Activated naive CD8-positive, alpha-beta T cell treated with anti-CD3 and anti-CD28 coated beads, Interleukin-2, amount 50 U/mL, for 24 hours (primary cell): Measurements from ENCODE around the gene CLMP.
"Not testable (repeated sequence)": the region's sequence is repeated elsewhere in the genome, so short reads cannot be mapped to it uniquely, and the experiment has no call there.

Experiments used
- ATAC-seq: fragments of 150-1000 bp; cut with Tn5 transposase; one replicate; pipeline ENCODE4 v1.10.0; 2021
- DNase-seq: peaks from one replicate; pipeline ENCODE4 v3.0.0; 2021
- H3K27ac Mint-ChIP-seq: one replicate; pipeline ENCODE4 v1.8.0; 2021; ENCODE audit warnings: mild to moderate bottlenecking, mixed read lengths
- H3K27me3 Mint-ChIP-seq: one replicate; pipeline ENCODE4 v1.8.0; 2021; ENCODE audit warnings: mixed read lengths
- H3K36me3 Mint-ChIP-seq: one replicate; pipeline ENCODE4 v1.8.0; 2021; ENCODE audit warnings: low read depth, mixed read lengths
- H3K4me1 Mint-ChIP-seq: one replicate; pipeline ENCODE4 v1.8.0; 2021; ENCODE audit warnings: mixed read lengths
- H3K4me3 Mint-ChIP-seq: one replicate; pipeline ENCODE4 v1.8.0; 2021; ENCODE audit warnings: mild to moderate bottlenecking, moderate library complexity, mixed read lengths
- H3K9me3 Mint-ChIP-seq: one replicate; pipeline ENCODE4 v1.8.0; 2021; ENCODE audit warnings: mixed read lengths

The CLMP gene

DNA sequence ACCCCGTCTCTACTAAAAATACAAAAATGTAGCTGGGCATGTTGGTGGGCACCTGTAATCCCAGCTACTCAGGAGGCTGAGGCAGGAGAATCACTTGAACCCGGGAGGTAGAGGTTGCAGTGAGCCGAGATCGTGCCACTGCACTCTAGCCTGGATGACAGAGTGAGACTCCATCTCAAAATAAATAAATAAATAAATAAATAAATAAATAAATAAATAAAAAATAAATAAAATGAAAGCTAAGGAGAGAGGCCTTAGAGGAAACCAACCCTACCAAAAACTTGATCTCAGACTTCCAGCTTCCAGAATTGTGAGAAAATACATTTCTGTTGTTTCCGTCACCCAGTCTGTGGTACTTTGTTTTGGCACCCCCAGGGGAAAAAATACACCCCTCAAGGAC lies 42.7 kb downstream of the CLMP start:
- H3K9me3 Mint-ChIP-seq, H3K4me1 Mint-ChIP-seq, H3K36me3 Mint-ChIP-seq, DNase-seq, H3K27ac Mint-ChIP-seq, H3K4me3 Mint-ChIP-seq, ATAC-seq, H3K27me3 Mint-ChIP-seq: not testable (repeated sequence)

DNA sequence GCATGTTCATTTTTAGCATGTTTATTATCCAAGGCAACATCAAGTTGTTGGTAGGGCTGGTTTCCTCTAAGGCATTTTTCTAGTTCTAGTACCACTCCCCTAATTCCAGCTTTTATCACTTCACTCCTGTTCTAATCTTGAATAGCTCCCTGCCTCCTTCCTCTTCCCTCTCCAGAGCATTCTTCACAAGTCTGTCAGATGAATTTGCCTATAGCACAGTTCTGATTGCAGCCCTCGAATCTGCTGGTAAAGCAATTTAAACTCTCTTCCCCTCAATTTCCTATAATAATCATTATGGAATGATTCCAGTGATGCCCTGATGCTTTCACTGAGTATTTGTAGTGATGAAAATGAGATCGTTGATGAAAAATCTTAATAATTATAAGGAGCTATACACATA lies 43.3 kb downstream of the CLMP start:
- H3K4me1 Mint-ChIP-seq, result no peaks in the 10 kb centered on the region
- no peaks in the 10 kb centered on the region for H3K9me3 Mint-ChIP-seq
- H3K36me3 Mint-ChIP-seq, result no peaks in the 10 kb centered on the region
- no peak overlapping the region for H3K27ac Mint-ChIP-seq
- no peak overlapping the region for H3K4me3 Mint-ChIP-seq
- H3K27me3 Mint-ChIP-seq, result no peaks in the 10 kb centered on the region
- no peak for DNase-seq
- no peak for ATAC-seq

DNA sequence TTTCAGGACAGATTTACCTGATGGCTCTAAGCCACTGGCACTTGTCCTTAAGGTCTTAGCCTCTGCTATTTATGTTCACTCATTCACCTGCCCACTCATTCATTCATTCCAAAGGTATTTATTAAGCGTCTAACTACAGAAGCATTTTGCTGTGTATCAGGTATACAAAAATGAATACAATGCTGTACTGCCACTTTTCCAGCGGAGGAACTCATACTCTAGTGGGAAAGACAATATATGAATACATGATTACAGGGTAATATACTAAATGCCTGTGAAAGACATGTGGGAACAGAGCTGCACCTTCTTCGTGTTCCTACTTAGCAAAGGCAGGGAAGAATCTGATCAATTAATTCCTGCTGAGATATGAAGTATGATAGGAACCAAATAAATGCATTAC lies 43.7 kb downstream of the CLMP start:
- DNase-seq, result no peak
- ATAC-seq, result no peak
- H3K27me3 Mint-ChIP-seq, result no peaks in the 10 kb centered on the region
- H3K4me3 Mint-ChIP-seq, result no peak overlapping the region
- H3K4me1 Mint-ChIP-seq, result no peaks in the 10 kb centered on the region
- H3K27ac Mint-ChIP-seq, result no peak overlapping the region
- no peaks in the 10 kb centered on the region for H3K9me3 Mint-ChIP-seq
- no peaks in the 10 kb centered on the region for H3K36me3 Mint-ChIP-seq

DNA sequence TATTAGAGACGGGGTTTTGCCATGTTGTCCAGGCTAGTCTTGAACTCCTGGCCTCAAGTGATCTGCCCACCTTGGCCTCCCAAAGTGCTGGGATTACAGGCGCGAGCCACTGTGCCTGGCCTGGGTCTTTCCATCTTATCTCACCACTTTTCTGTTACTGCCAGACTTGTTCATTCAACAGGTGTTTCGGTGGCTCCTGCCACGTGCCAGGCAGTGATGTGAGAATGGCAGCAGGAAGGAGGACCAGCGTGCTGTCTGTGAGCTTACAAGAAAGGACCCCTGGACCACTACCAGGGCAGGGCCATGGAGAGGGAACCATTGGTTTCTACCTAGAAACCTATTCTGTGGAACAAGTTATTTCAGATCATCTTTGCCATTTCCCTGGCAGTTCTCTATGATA lies 44.2 kb downstream of the CLMP start:
- ATAC-seq, result no peak
- no peak for DNase-seq
- Mint-ChIP-seq H3K36me3 (no peaks in the 10 kb centered on the region), H3K9me3 (no peaks in the 10 kb centered on the region), H3K27ac (no peak overlapping the region), H3K4me3 (no peak overlapping the region), H3K4me1 (no peaks in the 10 kb centered on the region), H3K27me3 (no peaks in the 10 kb centered on the region)

DNA sequence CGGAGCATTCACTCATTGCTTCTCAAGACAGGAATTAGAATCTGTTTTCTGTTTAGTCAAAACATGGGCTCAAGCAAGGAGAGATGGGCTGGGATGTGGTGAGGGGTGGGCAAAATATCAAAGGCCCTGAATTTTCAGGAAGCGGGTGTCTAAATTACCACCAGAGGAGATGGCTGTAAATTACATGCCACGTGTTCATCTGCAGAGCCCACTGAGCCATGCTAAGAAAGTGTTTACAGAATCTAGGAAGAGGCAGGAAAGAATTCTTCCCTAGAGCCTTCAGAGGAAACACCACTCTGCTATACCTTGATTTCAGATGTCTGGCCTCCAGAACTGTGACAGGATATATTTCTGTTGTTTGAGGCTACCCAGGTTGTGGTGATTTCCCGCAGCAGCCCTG lies 46.1 kb downstream of the CLMP start:
- Mint-ChIP-seq H3K36me3 (no peaks in the 10 kb centered on the region), H3K27me3 (no peaks in the 10 kb centered on the region), H3K27ac (no peak overlapping the region), H3K9me3 (no peaks in the 10 kb centered on the region), H3K4me1 (no peaks in the 10 kb centered on the region), H3K4me3 (no peak overlapping the region)
- DNase-seq, result no peak
- no peak for ATAC-seq

DNA sequence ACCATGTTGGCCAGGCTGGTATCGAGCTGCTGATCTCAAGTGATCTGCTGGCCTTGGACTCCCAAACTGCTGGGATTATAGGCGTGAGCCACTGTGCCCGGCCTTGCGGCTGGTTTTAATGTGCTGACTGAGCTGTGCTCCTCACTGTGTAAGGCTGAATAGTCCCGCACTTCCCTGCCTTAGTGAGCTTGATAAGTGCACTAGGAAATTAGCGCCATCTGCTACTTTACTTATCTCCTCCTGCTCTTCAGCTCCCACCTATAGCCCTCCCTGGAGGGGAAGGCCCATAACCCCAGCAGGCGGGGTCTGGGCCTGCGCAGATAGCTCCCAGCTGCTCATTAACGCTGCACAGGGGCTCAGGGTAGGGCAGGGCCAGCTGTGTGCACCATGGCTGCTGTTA lies 49.4 kb downstream of the CLMP start:
- H3K4me1 Mint-ChIP-seq, result no peaks in the 10 kb centered on the region
- no peaks in the 10 kb centered on the region for H3K9me3 Mint-ChIP-seq
- no peak overlapping the region for H3K4me3 Mint-ChIP-seq
- DNase-seq, result no peak
- no peak for ATAC-seq
- H3K27ac Mint-ChIP-seq, result no peak overlapping the region
- H3K27me3 Mint-ChIP-seq, result peaks cover 1% of the 10 kb centered on the region
- H3K36me3 Mint-ChIP-seq, result no peaks in the 10 kb centered on the region

DNA sequence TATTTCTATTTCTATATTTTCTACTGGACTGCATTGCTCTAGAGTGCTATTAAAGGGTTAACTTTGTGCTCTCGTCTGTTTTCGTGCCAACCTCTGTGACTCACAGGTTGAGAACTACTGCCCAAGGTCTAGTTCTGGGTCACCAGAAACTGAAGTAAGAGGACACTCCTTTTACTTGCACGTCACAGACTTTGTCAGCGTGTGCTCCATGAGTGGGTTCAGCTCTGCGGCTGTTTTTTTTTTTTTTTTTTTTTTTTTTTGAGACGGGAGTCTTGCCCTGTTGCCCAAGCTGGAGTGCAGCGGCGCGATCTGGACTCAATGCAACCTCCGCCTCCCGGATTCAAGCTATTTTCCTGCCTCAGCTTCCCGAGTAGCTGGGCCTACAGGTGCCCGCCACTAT lies 49.8 kb downstream of the CLMP start:
- no peak for DNase-seq
- H3K4me1 Mint-ChIP-seq, result no peaks in the 10 kb centered on the region
- H3K9me3 Mint-ChIP-seq, result no peaks in the 10 kb centered on the region
- ATAC-seq, result no peak
- no peak overlapping the region for H3K27ac Mint-ChIP-seq
- no peak overlapping the region for H3K4me3 Mint-ChIP-seq
- H3K27me3 Mint-ChIP-seq, result peaks cover 1% of the 10 kb centered on the region
- H3K36me3 Mint-ChIP-seq, result no peaks in the 10 kb centered on the region

DNA sequence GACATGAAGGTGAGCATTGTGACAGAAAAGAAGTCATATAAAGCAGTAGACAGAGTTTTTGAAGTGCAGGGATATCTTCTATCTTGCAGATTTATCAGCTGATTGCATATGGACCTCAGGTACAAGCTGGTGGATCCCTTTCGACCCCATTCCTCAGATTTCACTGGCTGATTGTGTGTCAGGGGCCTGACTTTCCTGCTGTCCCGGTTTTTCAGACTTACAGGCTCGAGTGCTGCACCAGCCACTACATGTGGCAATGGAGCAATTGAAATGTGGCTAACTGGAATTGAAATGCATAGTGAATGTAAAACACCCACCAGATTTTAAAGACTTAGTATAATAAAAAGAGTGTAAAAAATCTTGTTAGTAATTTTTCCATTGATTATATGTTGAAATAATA lies 50.3 kb downstream of the CLMP start:
- no peaks in the 10 kb centered on the region for H3K36me3 Mint-ChIP-seq
- no peak overlapping the region for H3K27ac Mint-ChIP-seq
- H3K4me3 Mint-ChIP-seq, result no peak overlapping the region
- H3K4me1 Mint-ChIP-seq, result no peaks in the 10 kb centered on the region
- ATAC-seq (no peak), DNase-seq (no peak)
- peaks cover 1% of the 10 kb centered on the region for H3K27me3 Mint-ChIP-seq
- no peaks in the 10 kb centered on the region for H3K9me3 Mint-ChIP-seq

DNA sequence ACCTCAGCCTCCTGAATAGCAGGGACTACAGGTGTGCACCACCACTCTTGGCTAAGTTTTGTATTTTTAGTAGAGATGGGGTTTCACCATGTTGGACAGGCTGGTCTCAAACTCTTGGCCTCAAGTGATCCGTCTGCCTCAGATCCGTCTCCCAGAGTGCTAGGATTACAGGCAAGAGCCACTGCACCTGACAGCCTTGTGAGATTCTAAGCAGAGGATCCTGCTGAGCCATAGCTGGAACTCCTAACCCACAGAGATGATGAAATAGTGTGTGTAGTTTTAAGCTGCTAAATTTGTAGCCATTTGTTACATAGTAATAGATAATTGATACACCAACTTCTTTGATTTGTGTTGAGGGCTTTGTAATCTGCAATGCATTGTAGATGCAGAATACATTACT lies 51.1 kb downstream of the CLMP start:
- ATAC-seq, result no peak
- no peaks in the 10 kb centered on the region for H3K36me3 Mint-ChIP-seq
- H3K4me3 Mint-ChIP-seq, result no peak overlapping the region
- H3K27ac Mint-ChIP-seq, result no peak overlapping the region
- H3K4me1 Mint-ChIP-seq, result no peaks in the 10 kb centered on the region
- DNase-seq, result no peak
- no peaks in the 10 kb centered on the region for H3K9me3 Mint-ChIP-seq
- peaks cover 1% of the 10 kb centered on the region for H3K27me3 Mint-ChIP-seq

DNA sequence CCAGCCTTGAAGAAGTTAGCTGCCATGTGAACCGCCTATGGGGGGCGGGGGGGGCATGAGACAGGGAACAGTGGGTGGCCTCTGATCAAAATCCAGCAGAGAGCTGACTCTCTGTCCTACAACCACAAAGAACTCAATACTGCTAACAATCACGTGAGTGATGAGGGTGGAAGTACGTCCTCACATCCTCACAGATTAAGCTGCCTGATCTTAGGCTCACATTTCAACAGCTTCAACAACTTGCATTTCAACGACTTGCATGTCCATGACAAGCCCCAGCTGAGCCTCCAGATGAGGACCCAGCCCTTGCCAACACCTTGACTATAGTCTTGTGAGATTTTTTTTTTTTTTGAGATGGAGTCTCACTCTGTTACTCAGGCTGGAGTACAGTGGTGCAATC lies 51.6 kb downstream of the CLMP start:
- Mint-ChIP-seq H3K27me3 (peaks cover 1% of the 10 kb centered on the region), H3K4me1 (no peaks in the 10 kb centered on the region), H3K36me3 (no peaks in the 10 kb centered on the region), H3K9me3 (no peaks in the 10 kb centered on the region), H3K27ac (no peak overlapping the region), H3K4me3 (no peak overlapping the region)
- ATAC-seq, result no peak
- DNase-seq, result no peak

DNA sequence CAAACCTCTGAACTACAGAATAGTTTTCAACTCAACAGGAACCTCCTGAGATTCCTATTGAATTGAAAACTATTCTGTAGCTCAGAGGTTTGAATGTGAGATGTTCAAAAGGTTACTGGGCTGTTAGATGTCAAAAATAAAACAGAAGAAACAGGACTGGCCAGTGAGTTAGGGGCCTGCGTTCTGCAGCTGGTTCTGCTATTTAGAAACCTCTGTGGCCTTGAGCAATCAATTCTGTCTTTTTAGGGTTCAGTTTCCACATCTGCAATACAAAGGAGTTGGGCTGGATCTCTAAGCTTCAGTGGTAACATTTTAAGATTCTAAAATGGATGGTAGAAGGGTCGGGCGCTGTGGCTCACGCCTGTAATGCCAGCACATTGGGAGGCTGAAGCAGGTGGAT lies 55.8 kb downstream of the CLMP start:
- H3K4me3 Mint-ChIP-seq, result no peak overlapping the region
- H3K27me3 Mint-ChIP-seq, result peaks cover 1% of the 10 kb centered on the region
- no peak overlapping the region for H3K27ac Mint-ChIP-seq
- no peaks in the 10 kb centered on the region for H3K36me3 Mint-ChIP-seq
- no peak for DNase-seq
- no peaks in the 10 kb centered on the region for H3K9me3 Mint-ChIP-seq
- H3K4me1 Mint-ChIP-seq, result no peaks in the 10 kb centered on the region
- no peak for ATAC-seq

DNA sequence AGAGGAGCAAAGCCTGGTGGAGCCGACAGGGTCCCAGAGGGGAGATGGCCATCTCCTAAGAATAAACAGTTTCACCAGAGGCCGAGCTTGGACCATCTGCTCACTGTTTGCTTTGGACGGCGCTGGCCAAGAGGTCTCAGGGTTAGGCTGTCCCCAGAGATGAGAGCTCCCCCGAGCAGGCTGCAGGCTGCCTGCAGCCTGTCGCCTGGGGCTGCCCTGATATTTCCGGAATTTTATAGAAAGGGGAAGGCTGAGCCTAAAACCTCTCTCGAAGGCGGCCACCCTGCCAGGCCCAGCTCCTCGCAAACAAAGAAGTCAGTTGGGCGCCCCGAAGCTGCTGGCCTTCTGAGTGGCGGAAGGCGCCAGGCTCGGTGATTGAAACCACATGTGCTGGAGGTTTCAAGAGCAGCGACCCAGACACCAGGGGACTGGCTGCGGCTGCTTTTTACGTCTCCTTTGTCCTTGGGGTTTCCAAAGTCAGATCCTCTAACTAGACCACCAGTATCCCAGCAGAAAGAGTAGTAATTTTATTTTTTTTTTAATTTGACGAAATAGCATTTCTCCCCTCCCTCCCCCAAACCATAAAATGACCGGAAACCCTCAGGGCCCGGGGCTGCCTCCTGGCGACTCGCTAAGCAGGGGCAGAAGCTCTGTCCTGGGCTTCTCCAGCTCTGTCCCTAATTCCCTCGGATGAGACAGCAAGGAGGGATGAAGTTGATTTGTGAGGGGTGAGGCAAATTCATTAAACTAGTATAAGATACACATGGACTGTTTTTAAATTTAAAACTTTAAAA lies 57.4 kb downstream of the CLMP start:
- no peak overlapping the region for H3K27ac Mint-ChIP-seq
- ATAC-seq (no peak), DNase-seq (no peak)
- H3K4me1 Mint-ChIP-seq, result no peaks in the 10 kb centered on the region
- H3K27me3 Mint-ChIP-seq, result peaks cover 1% of the 10 kb centered on the region
- H3K36me3 Mint-ChIP-seq, result no peaks in the 10 kb centered on the region
- H3K4me3 Mint-ChIP-seq, result no peak overlapping the region
- H3K9me3 Mint-ChIP-seq, result no peaks in the 10 kb centered on the region

DNA sequence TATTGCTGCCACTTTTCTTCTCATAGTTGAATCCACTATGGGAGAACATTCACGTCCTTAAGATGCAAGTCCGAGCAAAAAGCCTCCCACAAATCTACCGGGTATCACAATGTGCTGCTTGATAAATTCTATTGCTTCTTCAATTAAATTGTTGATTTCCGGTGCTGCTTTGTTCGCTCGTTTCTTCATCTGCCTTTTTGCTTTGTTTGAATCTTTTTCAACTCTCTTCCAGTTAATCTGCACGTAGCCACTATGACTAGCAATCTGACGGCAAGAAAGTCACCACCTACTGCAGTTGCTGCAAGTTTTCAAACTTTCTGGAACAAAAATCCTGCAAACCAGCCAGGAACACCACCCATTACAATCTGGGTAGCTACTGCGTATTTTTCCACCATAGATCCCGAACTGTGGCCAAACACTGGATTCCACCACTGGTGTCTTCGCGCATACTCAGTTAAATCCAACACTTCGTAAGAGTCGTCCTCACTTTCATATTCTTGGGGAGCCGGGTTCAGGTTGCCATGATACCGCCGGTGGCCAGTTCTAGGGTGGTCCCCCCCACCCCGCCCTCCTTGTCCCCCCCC lies 59.1 kb downstream of the CLMP start:
- H3K36me3 Mint-ChIP-seq, result no peaks in the 10 kb centered on the region
- DNase-seq, result no peak

DNA sequence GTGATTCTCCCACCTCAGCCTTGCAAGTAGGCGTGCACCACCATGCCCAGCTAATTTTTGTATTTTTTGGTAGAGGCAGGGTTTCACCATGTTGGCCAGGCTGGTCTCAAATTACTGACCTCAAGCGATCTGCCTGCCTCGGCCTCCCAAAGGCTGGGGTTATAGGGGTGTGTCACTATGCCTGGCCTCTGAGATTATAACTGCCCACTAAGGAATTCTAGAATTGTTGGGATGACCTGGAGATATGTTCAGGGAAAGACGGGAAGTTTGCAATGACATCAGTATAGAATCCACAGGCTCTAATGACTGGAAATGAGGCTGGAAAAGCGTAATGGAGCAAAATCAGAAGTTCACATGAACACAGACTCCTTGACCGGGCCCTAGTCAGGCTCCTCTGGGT lies 62.2 kb downstream of the CLMP start:
- Mint-ChIP-seq H3K4me3 (no peak overlapping the region), H3K36me3 (no peaks in the 10 kb centered on the region), H3K27ac (no peak overlapping the region), H3K27me3 (no peaks in the 10 kb centered on the region), H3K4me1 (peaks cover 6% of the 10 kb centered on the region), H3K9me3 (no peaks in the 10 kb centered on the region)
- no peak for ATAC-seq
- no peak for DNase-seq

More for the DNA sequence above, 59.1 kb downstream of the CLMP start:
- no peak overlapping the region for H3K4me3 Mint-ChIP-seq
- peaks cover 1% of the 10 kb centered on the region for H3K27me3 Mint-ChIP-seq
- no peak overlapping the region for H3K27ac Mint-ChIP-seq
- no peaks in the 10 kb centered on the region for H3K4me1 Mint-ChIP-seq
- H3K9me3 Mint-ChIP-seq, result no peaks in the 10 kb centered on the region
- no peak for ATAC-seq

DNA sequence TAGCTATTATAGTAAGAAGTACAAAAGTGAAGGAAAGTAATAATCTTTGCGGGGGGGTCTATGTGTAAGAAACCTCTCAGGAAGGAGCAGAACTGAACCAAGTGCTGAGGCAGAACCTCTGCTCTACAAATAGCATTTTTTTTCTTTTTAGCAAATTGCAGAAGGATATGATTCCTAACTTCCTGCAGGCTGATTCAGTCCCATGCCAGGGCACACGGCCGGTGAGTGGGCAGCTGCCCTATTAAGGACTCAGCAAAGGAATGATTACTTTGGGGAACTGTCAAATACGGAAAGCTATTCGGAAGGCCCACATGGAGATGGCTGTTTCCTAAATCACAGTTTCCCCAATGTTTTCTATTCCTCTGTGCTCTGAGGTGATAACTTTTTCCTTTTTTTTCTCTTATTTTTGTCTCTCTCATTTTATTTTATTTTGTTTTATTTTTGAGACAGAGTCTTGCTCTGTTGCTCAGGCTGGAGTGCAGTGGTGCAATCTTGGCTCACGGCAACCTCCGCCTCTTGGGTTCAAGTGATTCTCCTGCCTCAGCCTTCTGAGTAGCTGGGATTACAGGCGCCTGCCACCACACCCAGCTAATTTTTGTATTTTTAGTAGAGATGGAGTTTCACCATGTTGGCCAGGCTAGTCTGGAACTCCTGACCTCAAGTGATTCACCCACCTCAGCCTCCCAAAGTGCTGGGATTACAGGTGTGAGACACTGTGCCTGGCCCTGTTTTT lies 62.8 kb downstream of the CLMP start:
- not testable (repeated sequence) for H3K4me1 Mint-ChIP-seq, H3K27ac Mint-ChIP-seq, DNase-seq

More for the DNA sequence above, 62.8 kb downstream of the CLMP start:
- not testable (repeated sequence) for H3K27me3 Mint-ChIP-seq, ATAC-seq, H3K36me3 Mint-ChIP-seq, H3K4me3 Mint-ChIP-seq, H3K9me3 Mint-ChIP-seq
